GM18499 (cell line): ENCODE measurements around the gene CDH6.

Source experiments
- ATAC-seq: cut with Tn5 transposase; IDR thresholded peaks from one replicate; pipeline ENCODE4 v1.9.1; 2021; ENCODE audit warnings: moderate number of reproducible peaks; ENCODE audit not compliant: insufficient read depth, unreplicated experiment

The CDH6 gene

DNA sequence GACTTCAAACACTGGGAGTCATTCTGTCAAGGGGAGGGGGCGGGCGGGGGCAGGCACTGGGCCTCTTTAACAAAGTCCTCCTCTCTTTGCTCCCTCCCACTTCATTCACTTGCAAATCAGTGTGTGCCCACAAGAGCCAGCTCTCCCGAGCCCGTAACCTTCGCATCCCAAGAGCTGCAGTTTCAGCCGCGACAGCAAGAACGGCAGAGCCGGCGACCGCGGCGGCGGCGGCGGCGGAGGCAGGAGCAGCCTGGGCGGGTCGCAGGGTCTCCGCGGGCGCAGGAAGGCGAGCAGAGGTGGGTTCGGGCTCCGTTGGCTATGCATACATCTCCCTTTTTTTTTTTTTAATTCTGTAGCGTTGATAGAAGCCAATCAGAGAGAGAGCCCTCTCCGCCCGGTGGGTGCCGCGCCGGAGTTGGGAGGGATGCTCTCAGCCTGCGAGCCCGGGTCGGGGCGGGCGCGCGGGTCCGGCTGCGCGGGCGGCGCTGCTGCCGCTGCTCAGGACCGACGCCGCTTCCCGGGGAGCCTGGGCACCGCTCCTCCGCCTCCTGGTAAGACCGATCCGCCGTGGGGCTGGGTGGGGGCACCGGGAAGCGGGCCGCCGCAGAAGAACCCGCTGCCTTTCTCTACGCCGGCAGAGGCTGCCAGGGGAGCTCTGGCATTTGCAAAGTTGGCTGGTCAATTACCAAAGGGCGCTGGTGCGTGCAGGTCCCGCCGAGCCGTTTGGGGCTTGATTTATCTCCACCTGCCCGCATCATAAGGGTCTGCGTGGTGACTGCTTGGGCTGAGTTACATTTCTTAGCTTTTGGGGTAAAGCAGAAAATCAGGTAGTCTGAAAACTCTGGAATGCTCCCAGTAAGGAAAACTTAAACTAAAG is at the start of gene CDH6:
CDH6 (plus strand) TSS at position 96 of the 877 bp plus-strand sequence. CDS start 73,788 bp downstream, outside the sequence.
- no peak for ATAC-seq

GRCh38 chr5:31144364-31144763 is 49.1 kb upstream of the CDH6 start:
- no peak for ATAC-seq

- no peak for ATAC-seq
Observed at GRCh38 chr5:31148959-31149475, 44.5 kb upstream of the CDH6 start.

DNA sequence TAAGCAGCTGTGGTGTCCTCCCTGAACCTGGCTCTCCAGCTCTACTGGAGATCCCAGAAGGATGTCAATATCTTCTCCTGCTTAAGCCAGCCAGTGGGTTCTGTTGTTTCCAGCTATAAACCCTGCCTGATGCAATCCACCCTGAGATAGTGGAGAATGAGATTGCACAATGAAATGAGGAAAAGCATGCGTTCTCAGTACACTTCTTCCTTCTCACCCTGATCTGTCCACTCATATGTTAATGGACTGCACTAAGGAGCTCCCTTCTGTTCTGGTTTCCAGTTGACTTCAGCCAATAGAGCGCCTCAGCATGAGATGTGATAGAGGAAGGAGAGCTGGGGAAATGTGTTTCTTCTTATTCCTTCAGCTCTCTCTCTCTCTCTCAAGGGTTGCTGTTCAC is 40.0 kb upstream of the CDH6 start:
- ATAC-seq, result no peak

GRCh38 chr5:31156631-31157160 is 36.8 kb upstream of the CDH6 start:
- ATAC-seq, result no peak

GRCh38 chr5:31157720-31158119 is 35.8 kb upstream of the CDH6 start:
- ATAC-seq, result no peak

GRCh38 chr5:31158686-31159085 is 34.8 kb upstream of the CDH6 start:
- ATAC-seq, result no peak

DNA sequence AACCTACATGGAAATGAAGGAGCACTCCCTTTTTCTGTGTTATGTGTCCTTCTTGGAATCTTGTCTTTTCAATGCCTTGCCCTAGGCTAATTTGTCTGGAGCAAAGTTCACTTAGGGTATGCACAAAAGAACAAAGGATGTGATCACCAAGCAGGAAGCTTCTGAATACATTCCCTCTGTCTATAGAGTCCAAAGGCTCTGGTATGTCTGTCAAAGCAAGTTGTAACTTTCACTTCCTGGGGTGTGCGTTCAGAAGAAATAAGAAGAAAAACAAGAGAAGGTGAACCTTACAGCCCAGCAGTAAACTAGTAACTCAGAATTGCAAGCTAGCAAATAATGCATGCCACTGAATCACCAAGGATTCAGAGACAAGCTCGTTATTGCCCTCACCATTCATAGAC is 31.7 kb upstream of the CDH6 start:
- no peak for ATAC-seq

GRCh38 chr5:31165729-31166128 is 27.8 kb upstream of the CDH6 start:
- no peak for ATAC-seq

DNA sequence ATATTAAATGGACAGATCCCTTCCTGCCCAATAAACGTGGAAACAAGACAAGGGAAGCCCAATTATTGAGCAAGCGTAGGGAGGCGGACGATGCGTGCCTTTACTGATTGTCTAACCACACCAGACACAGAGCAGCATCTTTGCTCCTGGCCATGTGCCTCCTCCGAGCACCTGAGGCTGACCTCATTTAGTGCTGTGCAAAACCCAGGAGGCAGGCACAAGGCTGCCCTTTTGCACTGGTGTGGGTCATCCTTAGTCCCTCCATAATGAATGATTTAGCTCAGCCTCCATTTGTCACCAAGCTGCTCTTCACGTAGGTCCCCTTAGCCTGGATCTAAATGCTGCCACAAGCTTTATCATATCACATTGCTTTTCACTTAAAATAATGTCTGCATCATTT is 24.1 kb upstream of the CDH6 start:
- no peak for ATAC-seq

DNA sequence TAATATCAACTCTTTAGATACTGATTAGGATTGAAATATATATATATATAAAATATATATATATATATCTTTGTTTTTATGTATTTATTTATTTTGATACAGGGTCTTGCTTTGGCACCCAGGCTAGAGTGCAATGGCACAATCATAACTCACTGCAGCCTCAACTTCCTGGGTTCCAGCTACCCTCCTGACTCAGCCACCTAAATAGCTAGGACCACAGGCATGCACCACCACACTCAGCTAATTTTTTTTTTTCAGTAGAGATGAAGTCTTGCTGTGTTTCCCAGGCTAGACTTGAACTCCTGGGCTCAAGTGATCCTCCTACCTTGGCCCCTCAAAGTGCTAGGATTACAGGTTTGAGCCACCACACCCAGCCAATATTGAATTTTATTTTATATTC is 20.6 kb upstream of the CDH6 start:
- ATAC-seq, result no peak

DNA sequence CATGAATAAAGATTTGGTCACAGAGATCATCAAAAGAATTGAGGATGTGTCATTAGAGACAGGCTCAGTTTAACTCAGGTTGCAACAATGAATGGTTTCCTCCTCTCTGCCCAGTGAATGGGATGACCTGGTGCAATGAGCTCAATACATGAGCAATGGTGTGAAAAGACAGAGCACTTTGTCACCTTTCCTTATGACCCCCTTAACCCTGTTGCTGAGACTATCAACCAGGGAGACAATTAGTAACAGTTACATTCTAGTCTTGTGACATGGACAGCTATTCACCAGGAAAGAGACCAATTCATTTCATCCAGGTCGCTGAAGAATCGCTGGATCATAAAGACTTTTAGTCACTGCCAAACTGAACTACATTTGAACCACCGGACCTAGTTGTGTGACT is 19.9 kb upstream of the CDH6 start:
- ATAC-seq, result no peak

- ATAC-seq, result no peak
Observed at GRCh38 chr5:31181376-31181987, 12.0 kb upstream of the CDH6 start.

GRCh38 chr5:31182136-31182535 is 11.3 kb upstream of the CDH6 start:
- no peak for ATAC-seq

- no peak for ATAC-seq
Observed at GRCh38 chr5:31185951-31186350, 7.5 kb upstream of the CDH6 start.

- ATAC-seq, result peak; percentile 50
Observed at GRCh38 chr5:31186672-31187267, 6.7 kb upstream of the CDH6 start.

GRCh38 chr5:31187591-31187990 is 5.9 kb upstream of the CDH6 start:
- ATAC-seq, result no peak

DNA sequence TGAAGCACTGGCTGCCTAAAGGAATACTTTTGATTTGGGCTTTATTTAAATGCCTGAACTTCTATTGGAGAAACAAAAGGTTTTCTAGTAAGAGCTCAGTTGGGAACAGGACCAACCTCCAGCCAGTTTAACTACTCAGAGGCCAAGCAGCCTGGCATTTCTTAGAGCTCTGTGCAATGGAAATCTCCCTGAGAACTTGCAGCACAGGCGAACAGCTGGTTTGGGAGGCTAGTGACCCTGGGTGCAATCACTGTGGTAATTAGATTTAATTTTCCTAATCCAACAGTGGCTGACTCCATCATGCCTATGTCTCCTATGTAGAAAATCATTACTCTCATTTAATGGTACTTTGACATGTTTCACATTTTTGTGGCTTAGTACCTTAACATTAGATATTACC is 1.0 kb upstream of the CDH6 start:
- no peak for ATAC-seq

DNA sequence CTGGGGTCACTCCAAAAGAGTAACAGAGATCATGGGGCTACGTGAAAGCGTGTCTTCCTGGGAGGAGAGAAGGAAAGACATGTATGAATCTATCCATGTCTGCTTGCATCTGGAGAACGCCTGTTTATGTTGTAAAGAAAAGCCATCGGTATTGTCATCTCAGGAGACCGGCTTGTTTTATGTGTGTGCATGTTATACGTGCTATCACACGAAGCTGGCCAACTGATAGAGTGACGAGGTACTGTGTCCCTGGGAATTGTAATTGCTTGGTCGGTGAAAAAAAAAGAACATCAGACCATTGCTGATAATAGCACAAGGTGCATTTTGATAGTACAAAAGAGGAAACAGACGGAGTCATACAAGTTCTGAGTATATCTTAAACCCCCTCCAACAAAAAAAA is 370 bp upstream of the CDH6 start:
- ATAC-seq, result no peak

DNA sequence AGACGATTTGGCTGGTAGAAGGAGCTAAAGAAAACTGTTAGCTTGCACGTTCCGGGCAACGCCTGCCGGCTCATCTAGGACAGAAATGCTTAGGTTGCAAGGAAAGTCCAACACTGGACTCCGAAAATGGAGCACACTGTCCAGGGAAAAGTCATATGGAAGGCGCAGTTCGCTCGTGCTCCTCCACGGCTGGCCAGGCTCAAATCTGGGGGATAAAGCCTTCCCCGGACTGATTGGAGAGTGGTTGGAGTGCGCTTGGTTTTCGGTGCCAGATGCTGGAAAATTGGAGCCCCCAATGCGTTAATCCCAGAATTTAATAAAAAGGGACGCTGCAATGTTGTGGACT is 955 bp downstream of the CDH6 start:
- ATAC-seq, result no peak

- ATAC-seq, result no peak
Observed at GRCh38 chr5:31194892-31195555, 1.5 kb downstream of the CDH6 start.
